Measurements from ENCODE around the gene NKAIN4.

DNA sequence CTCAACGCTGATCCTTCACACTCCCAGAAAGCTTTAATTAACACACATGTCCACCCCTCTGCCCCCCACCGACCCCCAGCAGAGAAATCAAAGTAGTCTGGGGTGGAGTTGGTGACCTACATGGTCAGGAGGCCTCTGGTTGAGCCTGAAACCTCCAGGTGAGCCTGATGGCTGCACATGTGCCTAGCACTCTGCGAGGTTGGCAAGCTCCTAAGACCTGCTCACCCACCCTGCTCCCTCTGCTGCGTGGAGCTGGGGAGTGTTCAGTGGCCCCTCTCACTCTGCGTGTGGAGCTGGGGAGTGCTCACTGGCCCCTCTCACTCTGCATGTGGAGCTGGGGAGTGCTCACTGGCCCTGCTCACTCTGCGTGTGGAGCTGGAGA, 30.4 kb downstream of the NKAIN4 start:
- no peak for TF ChIP-seq CTCF (IDR thresholded peaks at IDR 0.05)
- no peak for TF ChIP-seq POLR2A (IDR thresholded peaks at IDR 0.05)
- TF ChIP-seq POLR2AphosphoS5 (IDR thresholded peaks at IDR 0.05): no peak

Data from breast epithelium (tissue), 3 donors.